ENCODE data around the gene OPRM1. TPM values are rescaled to one million over a fixed set of nuclear protein-coding genes. Genes with fewer than 3 reads are reported as not detected.
"Not testable (repeated sequence)": the region's sequence is repeated elsewhere in the genome, so short reads cannot be mapped to it uniquely, and the experiment has no call there.

The OPRM1 gene
- total RNA-seq, 1 donor from 2014 or later: not detected

DNA sequence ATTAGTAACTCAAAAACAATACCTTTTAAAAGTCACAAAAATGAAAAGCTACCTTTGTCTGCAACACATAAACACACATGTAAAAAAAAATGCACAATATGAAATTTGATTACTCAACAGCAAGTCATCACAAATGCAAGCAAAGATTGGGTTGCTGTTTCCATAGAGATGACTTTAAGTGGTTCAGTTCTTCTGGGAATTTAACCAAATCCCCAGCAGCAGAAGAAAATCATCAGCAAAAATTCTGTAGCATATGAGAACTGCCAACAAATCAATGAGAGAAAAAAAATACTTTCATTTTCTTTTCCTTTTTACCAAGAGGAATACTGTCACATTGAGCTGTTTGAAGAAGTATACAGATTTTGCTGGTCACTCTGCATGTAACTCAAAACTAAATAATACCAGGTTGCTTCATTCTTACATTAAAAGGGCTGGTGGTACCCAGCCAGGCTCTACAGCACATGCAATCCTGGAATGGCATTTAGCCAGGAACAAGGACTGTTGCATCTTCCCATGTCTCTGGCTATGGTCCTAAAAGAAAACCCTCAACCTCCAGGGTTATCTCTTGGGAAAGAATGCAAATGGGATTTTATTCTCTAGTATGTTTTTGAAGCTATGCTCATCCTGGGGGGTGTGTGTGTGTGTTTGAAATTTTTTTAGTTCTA lies 158.3 kb downstream of the OPRM1 start:
- TF ChIP-seq, protein P1, sequence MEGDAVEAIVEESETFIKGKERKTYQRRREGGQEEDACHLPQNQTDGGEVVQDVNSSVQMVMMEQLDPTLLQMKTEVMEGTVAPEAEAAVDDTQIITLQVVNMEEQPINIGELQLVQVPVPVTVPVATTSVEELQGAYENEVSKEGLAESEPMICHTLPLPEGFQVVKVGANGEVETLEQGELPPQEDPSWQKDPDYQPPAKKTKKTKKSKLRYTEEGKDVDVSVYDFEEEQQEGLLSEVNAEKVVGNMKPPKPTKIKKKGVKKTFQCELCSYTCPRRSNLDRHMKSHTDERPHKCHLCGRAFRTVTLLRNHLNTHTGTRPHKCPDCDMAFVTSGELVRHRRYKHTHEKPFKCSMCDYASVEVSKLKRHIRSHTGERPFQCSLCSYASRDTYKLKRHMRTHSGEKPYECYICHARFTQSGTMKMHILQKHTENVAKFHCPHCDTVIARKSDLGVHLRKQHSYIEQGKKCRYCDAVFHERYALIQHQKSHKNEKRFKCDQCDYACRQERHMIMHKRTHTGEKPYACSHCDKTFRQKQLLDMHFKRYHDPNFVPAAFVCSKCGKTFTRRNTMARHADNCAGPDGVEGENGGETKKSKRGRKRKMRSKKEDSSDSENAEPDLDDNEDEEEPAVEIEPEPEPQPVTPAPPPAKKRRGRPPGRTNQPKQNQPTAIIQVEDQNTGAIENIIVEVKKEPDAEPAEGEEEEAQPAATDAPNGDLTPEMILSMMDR (IDR thresholded peaks at IDR 0.05; ENCODE audit: insufficient read depth, low read length, severe bottlenecking): no peak
- Histone ChIP-seq H3K36me3 (ENCODE audit: control insufficient read depth, insufficient read depth, low read length) (no peaks in the 10 kb centered on the region), H3K4me3 (ENCODE audit: low read depth, low read length) (no peak overlapping the region), H3K27me3 (ENCODE audit: control insufficient read depth, insufficient read depth, low read length) (no peaks in the 10 kb centered on the region)
- DNase-seq (ENCODE audit: low read depth) (peak; percentile 61), FAIRE-seq (no peak)

GRCh38 chr6:154201688-154202087 lies 162.6 kb downstream of the OPRM1 start:
- not testable (repeated sequence) for FAIRE-seq; H3K36me3 ChIP-seq (ENCODE audit: control insufficient read depth, insufficient read depth, low read length); DNase-seq (ENCODE audit: low read depth); H3K27me3 ChIP-seq (ENCODE audit: control insufficient read depth, insufficient read depth, low read length); H3K4me3 ChIP-seq (ENCODE audit: low read depth, low read length)

GRCh38 chr6:154202339-154202738 lies 163.3 kb downstream of the OPRM1 start:
- FAIRE-seq (no peak), DNase-seq (ENCODE audit: low read depth) (no peak)
- TF ChIP-seq, protein P1 (IDR thresholded peaks at IDR 0.05; ENCODE audit: insufficient read depth, low read length, severe bottlenecking): no peak
- H3K4me3 ChIP-seq (ENCODE audit: low read depth, low read length): no peak overlapping the region
- H3K36me3 ChIP-seq (ENCODE audit: control insufficient read depth, insufficient read depth, low read length): no peaks in the 10 kb centered on the region
- H3K27me3 ChIP-seq (ENCODE audit: control insufficient read depth, insufficient read depth, low read length): no peaks in the 10 kb centered on the region

- Histone ChIP-seq H3K36me3 (ENCODE audit: control insufficient read depth, insufficient read depth, low read length) (no peaks in the 10 kb centered on the region), H3K27me3 (ENCODE audit: control insufficient read depth, insufficient read depth, low read length) (no peaks in the 10 kb centered on the region), H3K4me3 (ENCODE audit: low read depth, low read length) (no peak overlapping the region)
- no peak for FAIRE-seq
- no peak for DNase-seq (ENCODE audit: low read depth)
- TF ChIP-seq, protein P1 (IDR thresholded peaks at IDR 0.05; ENCODE audit: insufficient read depth, low read length, severe bottlenecking): no peak
Measured at GRCh38 chr6:154202958-154203357, 163.9 kb downstream of the OPRM1 start.

GRCh38 chr6:154206141-154206540 lies 167.1 kb downstream of the OPRM1 start:
- Histone ChIP-seq H3K36me3 (ENCODE audit: control insufficient read depth, insufficient read depth, low read length) (no peaks in the 10 kb centered on the region), H3K4me3 (ENCODE audit: low read depth, low read length) (no peak overlapping the region), H3K27me3 (ENCODE audit: control insufficient read depth, insufficient read depth, low read length) (no peaks in the 10 kb centered on the region)
- FAIRE-seq (no peak), DNase-seq (ENCODE audit: low read depth) (no peak)
- TF ChIP-seq, protein P1 (IDR thresholded peaks at IDR 0.05; ENCODE audit: insufficient read depth, low read length, severe bottlenecking): no peak

GRCh38 chr6:154206996-154207395 lies 168.0 kb downstream of the OPRM1 start:
- FAIRE-seq: no peak
- Histone ChIP-seq H3K27me3 (ENCODE audit: control insufficient read depth, insufficient read depth, low read length) (no peaks in the 10 kb centered on the region), H3K4me3 (ENCODE audit: low read depth, low read length) (no peak overlapping the region), H3K36me3 (ENCODE audit: control insufficient read depth, insufficient read depth, low read length) (no peaks in the 10 kb centered on the region)
- TF ChIP-seq, protein P1 (IDR thresholded peaks at IDR 0.05; ENCODE audit: insufficient read depth, low read length, severe bottlenecking): no peak
- no peak for DNase-seq (ENCODE audit: low read depth)

All from bronchial epithelial cell (primary cell).